ENCODE results near the gene UTS2B. TPM values are rescaled to one million over a fixed set of nuclear protein-coding genes. Genes with fewer than 3 reads are reported as not detected.
"Not testable (repeated sequence)": the region's sequence is repeated elsewhere in the genome, so short reads cannot be mapped to it uniquely, and the experiment has no call there.

The UTS2B gene
- total RNA-seq, 1 donor from 2014 or later: 16.8 TPM

DNA sequence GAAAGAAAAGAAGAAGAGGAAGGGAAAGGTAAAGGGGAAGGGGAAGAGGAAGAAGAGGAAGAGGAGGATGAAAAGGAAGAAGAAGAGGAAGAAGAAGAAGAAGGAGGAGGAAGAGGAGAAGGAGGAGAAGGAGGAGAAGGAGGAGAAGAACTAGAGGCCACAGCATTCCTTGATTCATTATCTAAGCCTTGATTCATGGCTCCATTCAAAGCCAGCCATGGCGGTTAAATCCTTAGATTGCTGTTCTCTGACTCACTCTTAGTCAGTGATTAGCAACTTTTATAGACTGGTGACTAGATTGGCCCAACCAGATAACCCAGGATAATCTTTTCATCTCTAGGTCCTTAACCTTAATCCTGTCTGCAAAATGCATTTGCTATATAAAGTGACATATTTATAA is 83.7 kb downstream of the UTS2B start:
- Histone ChIP-seq H3K27me3 (no peaks in the 10 kb centered on the region), H3K9me3 (no peaks in the 10 kb centered on the region), H3K4me3 (no peak overlapping the region), H3K36me3 (no peaks in the 10 kb centered on the region), H3K27ac (no peak overlapping the region), H3K4me1 (no peaks in the 10 kb centered on the region)
- no peak for TF ChIP-seq CTCF (IDR thresholded peaks at IDR 0.05)
- intact Hi-C loops (cut with DNase I): no loop called here
- no peak for DNase-seq (ENCODE audit: low spot score in 2 of 2)

DNA sequence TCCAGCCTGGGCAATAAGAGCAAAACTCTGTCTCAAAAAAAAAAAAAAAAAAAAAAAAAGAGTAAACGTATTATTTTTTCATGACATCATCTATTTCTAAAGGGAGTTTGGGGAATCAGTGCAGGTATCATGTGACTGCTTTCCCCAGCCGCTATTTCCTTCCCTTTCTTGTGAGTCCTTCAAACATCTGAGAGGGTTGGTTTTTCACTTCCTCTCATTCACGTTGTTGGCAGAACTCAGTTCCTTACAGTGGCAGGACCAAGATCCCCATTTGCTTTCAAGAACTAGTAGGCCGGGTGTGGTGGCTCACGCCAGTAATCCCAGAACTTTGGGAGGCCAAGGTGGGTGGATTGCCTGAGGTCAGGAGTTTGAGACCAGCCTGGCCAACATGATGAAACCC is 84.3 kb downstream of the UTS2B start:
- H3K36me3 ChIP-seq; DNase-seq (ENCODE audit: low spot score in 2 of 2); H3K9me3 ChIP-seq; H3K27ac ChIP-seq; H3K27me3 ChIP-seq; H3K4me1 ChIP-seq; intact Hi-C loops (cut with DNase I); H3K4me3 ChIP-seq: not testable (repeated sequence)

- no peak for DNase-seq (ENCODE audit: low spot score in 2 of 2)
Observed at GRCh38 chr3:191244242-191244867, 86.0 kb downstream of the UTS2B start.

DNA sequence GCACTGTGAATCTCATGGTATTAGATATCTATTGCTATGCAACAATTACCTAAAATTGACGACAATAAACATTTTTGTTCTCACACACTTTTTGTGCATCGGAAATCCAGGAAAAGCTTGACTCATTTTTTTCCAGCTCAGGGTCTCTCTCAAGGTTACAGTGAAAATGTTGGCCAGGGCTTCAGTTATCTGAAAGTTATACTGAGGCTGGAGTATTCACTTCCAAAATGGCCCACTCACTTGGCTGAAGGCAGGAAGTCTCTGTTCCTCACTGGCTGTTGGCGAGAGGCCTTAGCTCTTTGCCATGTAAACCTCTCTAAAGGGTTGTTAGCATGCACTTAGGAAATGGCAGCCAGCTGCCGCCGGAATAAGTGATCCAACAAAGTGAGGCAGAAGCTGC is 89.8 kb downstream of the UTS2B start:
- no peaks in the 10 kb centered on the region for H3K9me3 ChIP-seq
- no peak for DNase-seq (ENCODE audit: low spot score in 2 of 2)
- H3K4me1 ChIP-seq: no peaks in the 10 kb centered on the region
- intact Hi-C loops (cut with DNase I): no loop called here
- H3K4me3 ChIP-seq: no peak overlapping the region
- no peaks in the 10 kb centered on the region for H3K36me3 ChIP-seq
- no peak overlapping the region for H3K27ac ChIP-seq
- no peaks in the 10 kb centered on the region for H3K27me3 ChIP-seq
- TF ChIP-seq CTCF (IDR thresholded peaks at IDR 0.05): no peak

More at GRCh38 chr3:191244242-191244867, 86.0 kb downstream of the UTS2B start:
- intact Hi-C loops (cut with DNase I): no loop called here
- Histone ChIP-seq H3K4me3 (no peak overlapping the region), H3K27ac (no peak overlapping the region), H3K27me3 (no peaks in the 10 kb centered on the region), H3K36me3 (no peaks in the 10 kb centered on the region), H3K4me1 (no peaks in the 10 kb centered on the region), H3K9me3 (no peaks in the 10 kb centered on the region)
- TF ChIP-seq CTCF (IDR thresholded peaks at IDR 0.05): peak in 2 of 3 experiments; percentile 27 to 46

- no peak for TF ChIP-seq CTCF (IDR thresholded peaks at IDR 0.05)
- H3K27ac ChIP-seq: no peak overlapping the region
- H3K27me3 ChIP-seq: no peaks in the 10 kb centered on the region
- no peak for DNase-seq (ENCODE audit: low spot score in 2 of 2)
- H3K9me3 ChIP-seq: no peaks in the 10 kb centered on the region
- H3K4me1 ChIP-seq: no peaks in the 10 kb centered on the region
- no peak overlapping the region for H3K4me3 ChIP-seq
- intact Hi-C loops (cut with DNase I): no loop called here
- no peaks in the 10 kb centered on the region for H3K36me3 ChIP-seq
Observed at GRCh38 chr3:191239407-191240031, 90.8 kb downstream of the UTS2B start.

DNA sequence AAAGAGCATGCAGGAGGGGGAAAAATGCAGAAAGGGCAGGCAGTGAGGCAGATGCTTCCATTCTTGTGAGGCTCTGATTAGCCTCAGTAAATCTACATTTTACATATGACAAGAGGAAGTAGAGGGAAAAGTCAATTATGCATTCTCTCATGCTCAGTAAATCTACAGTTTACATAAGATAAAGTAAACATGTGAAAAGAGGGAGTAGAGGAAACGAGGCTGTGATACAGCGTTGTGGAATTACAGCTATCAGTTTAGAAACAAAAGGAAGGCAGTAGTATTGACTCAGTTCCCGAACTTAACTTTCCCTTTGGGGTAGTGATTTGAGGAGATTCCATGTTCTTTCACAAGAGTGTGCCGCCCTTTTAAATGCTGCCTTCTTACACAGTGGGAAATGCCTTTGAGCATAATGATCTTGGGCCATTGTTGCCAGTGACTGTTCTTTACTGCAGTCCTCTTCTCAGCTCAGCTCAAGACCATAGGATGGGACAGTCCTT is 92.0 kb downstream of the UTS2B start:
- Histone ChIP-seq H3K4me1 (no peaks in the 10 kb centered on the region), H3K27ac (no peak overlapping the region), H3K36me3 (no peaks in the 10 kb centered on the region), H3K27me3 (no peaks in the 10 kb centered on the region), H3K4me3 (no peak overlapping the region), H3K9me3 (no peaks in the 10 kb centered on the region)
- intact Hi-C loops (cut with DNase I): no loop called here
- TF ChIP-seq CTCF (IDR thresholded peaks at IDR 0.05): no peak
- DNase-seq (ENCODE audit: low spot score in 2 of 2): no peak

Data from ascending aorta (tissue), 2 donors.